ENCODE results near the gene SGMS1. TPM values are rescaled to one million over a fixed set of nuclear protein-coding genes. Genes with fewer than 3 reads are reported as not detected.
"Not testable (repeated sequence)": the region's sequence is repeated elsewhere in the genome, so short reads cannot be mapped to it uniquely, and the experiment has no call there.

Gene SGMS1
- total and polyA plus RNA-seq, 4 donors: 15.8 to 142 (median 41.3) TPM

- TF ChIP-seq, protein P1, sequence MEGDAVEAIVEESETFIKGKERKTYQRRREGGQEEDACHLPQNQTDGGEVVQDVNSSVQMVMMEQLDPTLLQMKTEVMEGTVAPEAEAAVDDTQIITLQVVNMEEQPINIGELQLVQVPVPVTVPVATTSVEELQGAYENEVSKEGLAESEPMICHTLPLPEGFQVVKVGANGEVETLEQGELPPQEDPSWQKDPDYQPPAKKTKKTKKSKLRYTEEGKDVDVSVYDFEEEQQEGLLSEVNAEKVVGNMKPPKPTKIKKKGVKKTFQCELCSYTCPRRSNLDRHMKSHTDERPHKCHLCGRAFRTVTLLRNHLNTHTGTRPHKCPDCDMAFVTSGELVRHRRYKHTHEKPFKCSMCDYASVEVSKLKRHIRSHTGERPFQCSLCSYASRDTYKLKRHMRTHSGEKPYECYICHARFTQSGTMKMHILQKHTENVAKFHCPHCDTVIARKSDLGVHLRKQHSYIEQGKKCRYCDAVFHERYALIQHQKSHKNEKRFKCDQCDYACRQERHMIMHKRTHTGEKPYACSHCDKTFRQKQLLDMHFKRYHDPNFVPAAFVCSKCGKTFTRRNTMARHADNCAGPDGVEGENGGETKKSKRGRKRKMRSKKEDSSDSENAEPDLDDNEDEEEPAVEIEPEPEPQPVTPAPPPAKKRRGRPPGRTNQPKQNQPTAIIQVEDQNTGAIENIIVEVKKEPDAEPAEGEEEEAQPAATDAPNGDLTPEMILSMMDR (IDR thresholded peaks at IDR 0.05; ENCODE audit: control extremely low read depth, extremely low read depth): no peak
- WGBS, 2 donors: 49 to 73% methylated on average over 1 of the region's 1 CpG
- DNase-seq: peak in 2 of 3 donors; percentile 47 to 54
- Histone ChIP-seq H3K9ac (ENCODE audit: insufficient read depth in 1 of 2, low read length in 2 of 2) (no peak overlapping the region), H3K9me3 (ENCODE audit: control insufficient read depth in 4 of 4, insufficient read depth in 3 of 4, low read length in 3 of 4) (no peaks in the 10 kb centered on the region), H3K4me1 (ENCODE audit: control insufficient read depth in 5 of 5, insufficient read depth in 5 of 5, low read length in 5 of 5) (peaks cover 0 to 31% (median 19%) of the 10 kb centered on the region in 5 donors), H3K27me3 (ENCODE audit: control insufficient read depth in 3 of 3, insufficient read depth in 3 of 3, low read length in 2 of 3) (no peaks in the 10 kb centered on the region), H3K27ac (ENCODE audit: low read depth in 1 of 2, low read length in 1 of 2) (peak overlapping the region in 1 of 2 donors; percentile 62), H3K36me3 (ENCODE audit: control insufficient read depth in 4 of 4, insufficient read depth in 4 of 4, low read length in 4 of 4) (peaks cover 0 to 10% (median 4%) of the 10 kb centered on the region in 4 donors), H3K4me3 (no peak overlapping the region)
- no peak for ATAC-seq (ENCODE audit: insufficient read depth, low FRiP score)
These were observed 249.8 kb downstream of the SGMS1 start for GRCh38 chr10:50373821-50374501.

DNA sequence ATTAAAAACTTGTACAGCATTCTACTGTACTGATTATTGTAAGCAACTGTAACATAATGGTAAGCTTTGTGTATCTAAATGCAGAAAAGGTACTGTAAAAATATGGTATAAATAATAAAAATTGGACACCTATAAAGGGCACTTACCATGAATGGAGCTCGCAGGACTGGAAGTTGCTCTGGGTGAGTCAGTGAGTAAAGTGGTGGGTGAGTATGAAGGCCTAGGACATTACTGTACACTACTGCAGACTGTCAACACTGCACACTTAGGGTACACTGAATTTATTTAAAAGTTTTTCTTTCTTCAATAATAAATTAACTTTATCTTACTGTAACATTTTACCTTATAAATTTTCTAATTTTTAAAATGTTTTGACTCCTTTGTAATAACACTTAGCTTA, 253.8 kb downstream of the SGMS1 start:
- TF ChIP-seq, protein P1 (IDR thresholded peaks at IDR 0.05; ENCODE audit: control extremely low read depth, extremely low read depth): no peak
- H3K4me3 ChIP-seq: no peak overlapping the region
- no peak overlapping the region for H3K27ac ChIP-seq (ENCODE audit: low read depth in 1 of 2, low read length in 1 of 2)
- DNase-seq: no peak
- 87 to 97% methylated on average over 1 of the region's 1 CpG for WGBS, 2 donors
- peaks cover 0 to 2% (median under 1%) of the 10 kb centered on the region in 4 donors for H3K36me3 ChIP-seq (ENCODE audit: control insufficient read depth in 4 of 4, insufficient read depth in 4 of 4, low read length in 4 of 4)
- H3K9ac ChIP-seq (ENCODE audit: insufficient read depth in 1 of 2, low read length in 2 of 2): no peak overlapping the region
- no peaks in the 10 kb centered on the region for H3K9me3 ChIP-seq (ENCODE audit: control insufficient read depth in 4 of 4, insufficient read depth in 3 of 4, low read length in 3 of 4)
- ATAC-seq (ENCODE audit: insufficient read depth, low FRiP score): no peak
- H3K4me1 ChIP-seq (ENCODE audit: control insufficient read depth in 5 of 5, insufficient read depth in 5 of 5, low read length in 5 of 5): peaks cover 0 to 19% (median 15%) of the 10 kb centered on the region in 5 donors
- H3K27me3 ChIP-seq (ENCODE audit: control insufficient read depth in 3 of 3, insufficient read depth in 3 of 3, low read length in 2 of 3): no peaks in the 10 kb centered on the region

- DNase-seq: peak in 2 of 3 donors; percentile 24 to 41
- Histone ChIP-seq H3K4me1 (ENCODE audit: control insufficient read depth in 5 of 5, insufficient read depth in 5 of 5, low read length in 5 of 5) (peaks cover 0 to 13% (median 0%) of the 10 kb centered on the region in 5 donors), H3K27ac (ENCODE audit: low read depth in 1 of 2, low read length in 1 of 2) (no peak overlapping the region), H3K9me3 (ENCODE audit: control insufficient read depth in 4 of 4, insufficient read depth in 3 of 4, low read length in 3 of 4) (no peaks in the 10 kb centered on the region), H3K36me3 (ENCODE audit: control insufficient read depth in 4 of 4, insufficient read depth in 4 of 4, low read length in 4 of 4) (peaks cover 0 to 2% (median 0%) of the 10 kb centered on the region in 4 donors), H3K9ac (ENCODE audit: insufficient read depth in 1 of 2, low read length in 2 of 2) (no peak overlapping the region), H3K27me3 (ENCODE audit: control insufficient read depth in 3 of 3, insufficient read depth in 3 of 3, low read length in 2 of 3) (no peaks in the 10 kb centered on the region), H3K4me3 (no peak overlapping the region)
- 79 to 93% methylated on average over 1 of the region's 1 CpG for WGBS, 2 donors
- TF ChIP-seq, protein P1 (IDR thresholded peaks at IDR 0.05; ENCODE audit: control extremely low read depth, extremely low read depth): no peak
- no peak for ATAC-seq (ENCODE audit: insufficient read depth, low FRiP score)
These were observed 256.0 kb downstream of the SGMS1 start for GRCh38 chr10:50367732-50368131.

GRCh38 chr10:50366421-50366820, 257.3 kb downstream of the SGMS1 start:
- peaks cover 0 to 20% (median 5%) of the 10 kb centered on the region in 5 donors for H3K4me1 ChIP-seq (ENCODE audit: control insufficient read depth in 5 of 5, insufficient read depth in 5 of 5, low read length in 5 of 5)
- not testable (repeated sequence) for H3K9ac ChIP-seq (ENCODE audit: insufficient read depth in 1 of 2, low read length in 2 of 2); H3K27ac ChIP-seq (ENCODE audit: low read depth in 1 of 2, low read length in 1 of 2); ATAC-seq (ENCODE audit: insufficient read depth, low FRiP score); H3K36me3 ChIP-seq (ENCODE audit: control insufficient read depth in 4 of 4, insufficient read depth in 4 of 4, low read length in 4 of 4); H3K4me3 ChIP-seq; H3K27me3 ChIP-seq (ENCODE audit: control insufficient read depth in 3 of 3, insufficient read depth in 3 of 3, low read length in 2 of 3); H3K9me3 ChIP-seq (ENCODE audit: control insufficient read depth in 4 of 4, insufficient read depth in 3 of 4, low read length in 3 of 4); DNase-seq
- 68 to 87% methylated on average over 4 of the region's 4 CpGs for WGBS, 2 donors

- H3K4me3 ChIP-seq; H3K27me3 ChIP-seq (ENCODE audit: control insufficient read depth in 3 of 3, insufficient read depth in 3 of 3, low read length in 2 of 3); H3K9ac ChIP-seq (ENCODE audit: insufficient read depth in 1 of 2, low read length in 2 of 2); ATAC-seq (ENCODE audit: insufficient read depth, low FRiP score); H3K27ac ChIP-seq (ENCODE audit: low read depth in 1 of 2, low read length in 1 of 2); H3K36me3 ChIP-seq (ENCODE audit: control insufficient read depth in 4 of 4, insufficient read depth in 4 of 4, low read length in 4 of 4); DNase-seq; H3K9me3 ChIP-seq (ENCODE audit: control insufficient read depth in 4 of 4, insufficient read depth in 3 of 4, low read length in 3 of 4): not testable (repeated sequence)
- 89 to 91% methylated on average over 3 of the region's 3 CpGs for WGBS, 2 donors
- peaks cover 3 to 24% (median 9%) of the 10 kb centered on the region in 5 donors for H3K4me1 ChIP-seq (ENCODE audit: control insufficient read depth in 5 of 5, insufficient read depth in 5 of 5, low read length in 5 of 5)
These were observed 259.0 kb downstream of the SGMS1 start for GRCh38 chr10:50364730-50365129.

Data from lung (tissue), 12 donors.